Medulla oblongata (tissue), 1 donor: ENCODE results near the gene SH3PXD2B.
"Not testable (repeated sequence)": the region's sequence is repeated elsewhere in the genome, so short reads cannot be mapped to it uniquely, and the experiment has no call there.

Source experiments
- DNase-seq: peaks from one replicate; pipeline ENCODE4 v3.0.0-alpha.2; 2015; ENCODE audit errors: extremely low spot score

Gene SH3PXD2B

DNA sequence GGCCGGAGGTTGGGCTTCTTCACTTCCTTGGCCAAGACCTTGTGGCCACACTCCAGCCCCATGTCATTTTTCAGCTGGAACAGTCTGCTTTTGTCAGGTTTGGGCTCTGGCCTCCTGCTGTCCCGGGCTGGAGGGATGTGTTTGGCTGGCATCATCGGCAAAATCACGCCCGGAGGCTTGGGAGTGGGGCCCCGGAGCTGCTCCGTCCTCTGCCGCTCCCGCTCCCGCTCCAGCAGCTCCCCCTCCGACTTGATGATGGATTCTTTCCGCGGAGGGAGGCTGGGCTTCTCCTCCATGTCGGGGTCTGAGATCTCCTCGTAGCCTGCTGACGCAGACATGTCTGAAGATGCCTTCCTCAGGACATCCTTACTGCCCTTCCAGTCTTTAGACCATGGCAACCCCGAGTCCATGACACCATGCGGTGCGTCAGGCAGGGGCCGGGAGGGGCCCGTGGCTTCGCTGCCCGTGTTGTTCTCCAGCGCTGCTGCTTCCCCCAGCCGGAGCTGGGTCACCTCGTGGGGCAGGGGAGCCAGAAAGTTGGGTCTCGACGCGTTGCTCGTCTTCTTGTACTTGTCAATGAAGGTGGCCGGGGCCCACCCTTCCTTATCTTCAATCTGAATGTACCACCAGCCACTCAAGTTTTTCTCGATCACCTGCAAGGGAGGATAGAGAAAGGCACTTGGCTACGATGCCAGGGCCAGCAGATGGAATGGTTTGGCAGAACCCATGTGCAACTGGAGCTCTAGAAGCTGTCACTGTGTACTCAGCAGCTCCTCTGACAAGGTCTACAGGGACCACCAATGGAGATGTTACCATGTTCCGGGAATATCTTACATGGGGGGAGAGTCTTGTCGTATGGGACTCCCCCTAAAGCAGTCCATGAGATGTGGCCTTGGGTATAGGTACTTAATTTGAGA lies 114.8 kb downstream of the SH3PXD2B start:
- DNase-seq, result no peak

DNA sequence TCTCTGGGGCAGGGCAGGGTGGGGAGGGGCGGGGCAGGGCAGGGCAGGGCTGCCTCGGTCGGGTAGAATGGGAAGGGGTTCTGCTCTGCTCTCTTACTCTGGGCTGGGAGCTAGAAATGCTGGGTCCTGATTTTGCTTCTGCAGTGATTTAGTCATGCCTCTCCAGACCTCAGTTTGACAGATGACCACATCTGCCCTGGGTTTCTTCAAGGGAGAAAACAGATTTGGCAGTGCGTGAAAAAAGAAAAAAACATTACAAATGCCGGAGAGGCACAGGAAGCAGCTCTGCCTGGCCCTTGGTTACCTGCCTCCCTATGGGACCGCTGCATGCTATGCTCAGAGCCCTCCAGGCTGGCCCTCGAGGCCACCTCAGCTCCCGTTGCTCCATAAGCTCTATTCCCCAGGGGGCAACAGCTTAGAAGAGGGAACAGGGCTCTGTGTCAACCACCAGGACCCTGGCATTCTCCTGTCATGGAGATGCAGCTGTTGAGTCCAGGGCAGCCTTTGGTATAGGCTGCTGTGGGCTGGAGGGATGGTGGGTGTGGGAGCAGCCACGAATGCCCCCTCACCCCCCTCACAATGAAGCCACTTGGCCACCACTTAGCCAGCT lies 117.5 kb downstream of the SH3PXD2B start:
- DNase-seq, result no peak

DNA sequence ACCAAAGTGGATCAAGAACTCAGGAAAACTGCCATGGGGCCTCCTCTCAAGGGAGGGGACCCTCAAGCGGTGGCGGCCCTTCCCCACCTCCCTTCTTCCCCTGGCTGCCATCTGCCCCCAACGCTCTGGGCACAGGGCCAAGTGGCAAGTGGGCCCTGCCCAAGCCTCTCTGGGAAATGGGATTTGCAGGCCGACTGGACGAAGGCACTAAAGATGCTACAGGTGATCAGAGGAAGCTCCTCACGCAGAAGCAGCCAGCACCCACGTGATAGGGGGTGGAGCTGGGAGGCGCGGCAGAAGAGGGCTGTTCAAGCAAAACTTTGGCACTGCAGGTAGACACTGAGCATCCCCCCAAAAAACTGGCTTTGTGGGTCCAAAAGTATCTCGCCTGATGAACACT lies 118.1 kb downstream of the SH3PXD2B start:
- no peak for DNase-seq

DNA sequence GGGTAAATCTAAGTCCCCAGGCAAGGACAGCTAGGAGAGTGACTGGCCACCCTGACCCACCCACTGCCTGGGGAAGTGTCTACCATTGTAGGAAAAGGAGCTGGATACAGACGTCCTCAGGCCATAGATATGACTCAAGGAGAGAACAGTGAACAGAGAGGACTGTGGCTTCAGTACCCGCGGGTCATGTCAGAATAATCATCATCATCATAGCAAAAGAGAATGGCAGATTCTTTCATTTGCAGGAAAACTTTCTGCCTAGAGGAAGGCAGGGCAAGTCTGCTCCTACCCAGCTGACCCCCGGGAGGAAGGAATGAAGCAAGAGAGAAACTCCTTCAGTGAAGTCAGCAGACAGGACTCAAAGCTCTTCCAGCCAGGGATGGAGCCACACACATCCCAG lies 118.6 kb downstream of the SH3PXD2B start:
- no peak for DNase-seq

DNA sequence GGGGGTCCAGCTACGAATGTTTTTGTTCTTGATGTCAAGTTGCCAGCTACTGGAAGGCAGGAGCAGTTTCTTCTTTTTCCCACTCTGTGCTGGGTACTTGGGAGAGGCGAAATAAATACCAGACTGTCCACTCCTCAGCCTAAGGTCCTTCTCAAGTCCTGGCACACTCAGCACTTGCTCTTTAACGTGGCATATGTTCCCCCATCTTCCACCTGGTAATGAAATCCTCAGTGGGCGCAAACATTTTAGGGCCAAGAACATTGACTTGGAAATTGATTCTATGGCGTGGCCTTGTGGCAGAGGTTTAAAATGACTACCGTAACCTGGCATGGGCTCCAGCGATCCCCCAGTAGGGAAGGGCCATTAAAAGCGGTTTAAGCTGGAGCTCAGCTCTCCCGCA lies 119.7 kb downstream of the SH3PXD2B start:
- DNase-seq, result no peak

DNA sequence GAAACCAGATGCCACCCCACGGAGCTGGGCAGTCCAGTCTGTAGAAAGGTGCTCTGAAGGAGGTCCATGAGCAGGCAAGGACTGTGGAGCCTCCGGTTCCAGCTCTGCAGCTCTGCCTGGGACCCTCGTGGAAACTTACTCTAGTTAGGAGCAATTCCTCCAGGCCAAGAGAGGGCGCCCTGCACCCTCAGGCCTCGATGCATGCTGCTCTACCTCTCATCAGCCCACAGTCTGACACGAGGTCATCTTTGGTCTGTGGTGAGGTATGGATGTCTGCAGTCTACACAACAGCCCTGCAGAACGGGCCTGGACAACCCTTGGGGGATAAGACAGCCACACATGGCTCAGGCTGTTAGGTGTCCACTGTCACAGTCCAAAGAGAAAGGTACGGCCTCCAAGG lies 120.1 kb downstream of the SH3PXD2B start:
- DNase-seq, result no peak

DNA sequence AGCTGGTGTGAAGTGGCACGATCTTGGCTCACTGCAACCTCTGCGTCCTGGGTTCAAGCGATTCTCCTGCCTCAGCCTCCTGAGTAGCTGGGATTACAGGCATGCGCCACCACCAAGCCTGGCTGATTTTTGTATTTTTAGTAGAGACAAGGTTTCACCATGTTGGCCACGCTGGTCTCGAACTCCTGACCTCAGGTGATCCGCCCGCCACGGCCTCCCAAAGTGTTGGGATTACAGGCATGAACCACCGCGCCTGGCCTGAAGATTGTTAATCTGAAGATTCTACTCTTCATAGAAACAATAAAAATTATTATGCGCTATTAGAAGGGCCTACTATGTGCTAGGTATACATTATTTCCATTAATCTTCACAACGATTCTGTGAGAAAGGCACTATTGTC lies 127.4 kb downstream of the SH3PXD2B start:
- not testable (repeated sequence) for DNase-seq

DNA sequence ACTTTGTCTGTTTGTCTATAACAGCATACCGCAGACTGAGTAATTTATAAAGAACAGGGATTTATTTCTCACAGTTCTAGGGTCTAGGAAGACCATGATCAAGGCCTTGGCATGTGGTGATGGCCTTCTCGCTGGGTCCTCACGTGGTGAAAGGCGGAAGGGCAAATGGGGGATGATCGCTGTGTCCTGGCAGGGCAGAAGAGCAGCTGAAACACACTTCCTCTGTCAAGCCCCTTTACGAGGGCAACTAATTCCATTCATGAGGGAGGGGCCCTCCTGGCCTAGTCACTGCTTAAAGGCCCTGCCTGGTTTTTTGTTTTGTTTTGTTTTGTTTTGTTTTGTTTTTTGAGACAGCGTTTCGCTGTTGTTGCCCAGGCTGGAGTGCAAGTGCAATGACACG lies 128.9 kb downstream of the SH3PXD2B start:
- DNase-seq, result no peak

DNA sequence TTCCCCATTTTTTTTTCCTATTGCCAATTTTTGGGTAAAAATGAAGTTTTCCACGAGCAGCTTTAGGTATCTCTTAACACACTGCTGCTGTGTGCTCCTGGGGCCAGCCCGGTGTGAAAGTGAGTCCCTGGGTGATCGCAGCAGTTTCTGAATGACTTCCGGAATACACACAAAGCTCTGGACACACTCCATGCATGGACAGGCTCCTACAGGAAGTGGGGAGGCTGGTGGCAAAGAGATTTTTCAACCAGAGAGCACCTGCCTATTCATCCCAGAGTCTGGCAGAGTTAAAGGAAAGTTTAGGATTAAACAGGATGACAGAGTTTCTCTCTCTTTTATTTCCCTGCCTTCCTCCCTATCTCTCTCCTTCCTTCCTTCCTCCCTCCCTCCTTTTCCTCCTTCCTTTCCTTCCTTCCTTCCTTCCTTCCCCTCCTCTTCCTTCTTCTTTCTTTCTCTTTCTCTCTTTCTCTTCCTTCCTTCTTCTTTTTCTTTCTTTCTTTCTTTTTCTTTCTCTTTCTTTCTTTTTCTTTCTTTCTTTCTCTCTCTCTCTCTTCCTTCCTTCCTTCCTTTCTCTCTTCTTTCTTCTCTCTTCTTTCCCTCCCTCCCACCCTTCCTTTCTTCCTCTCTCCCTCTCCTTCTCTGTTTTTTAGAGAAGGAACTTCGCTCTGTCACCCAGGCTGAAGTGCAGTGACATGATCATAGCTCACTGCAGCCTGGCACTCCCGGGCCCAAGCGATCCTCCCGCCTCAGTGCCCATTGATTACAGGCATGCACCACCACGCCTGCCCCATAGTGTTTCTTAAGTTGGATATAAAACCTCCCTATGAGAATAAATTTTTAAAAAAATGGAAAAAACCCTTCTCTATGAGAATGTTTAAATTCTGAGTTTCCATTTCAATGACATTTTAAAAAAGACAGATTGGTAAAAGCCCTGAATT lies 132.0 kb downstream of the SH3PXD2B start:
- DNase-seq, result no peak

DNA sequence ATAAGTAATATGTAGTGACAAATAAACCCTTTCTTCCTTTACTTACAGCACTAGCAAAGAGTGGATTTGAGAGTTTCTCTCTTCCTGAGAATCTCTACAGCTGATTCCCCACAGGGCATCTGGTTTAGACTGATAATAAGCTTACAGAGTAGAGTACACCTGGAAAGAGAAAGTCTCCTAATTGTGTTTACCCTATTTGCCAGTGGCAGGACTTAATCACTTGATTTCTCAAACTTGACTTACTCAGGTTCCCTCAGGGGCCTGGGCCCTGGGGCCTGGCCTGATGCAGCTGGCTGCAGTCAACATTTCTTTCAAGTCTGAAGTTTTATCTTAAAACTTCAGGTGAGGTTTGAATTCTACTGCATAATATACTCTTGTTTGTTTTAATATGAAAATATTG lies 132.7 kb downstream of the SH3PXD2B start:
- DNase-seq, result no peak

DNA sequence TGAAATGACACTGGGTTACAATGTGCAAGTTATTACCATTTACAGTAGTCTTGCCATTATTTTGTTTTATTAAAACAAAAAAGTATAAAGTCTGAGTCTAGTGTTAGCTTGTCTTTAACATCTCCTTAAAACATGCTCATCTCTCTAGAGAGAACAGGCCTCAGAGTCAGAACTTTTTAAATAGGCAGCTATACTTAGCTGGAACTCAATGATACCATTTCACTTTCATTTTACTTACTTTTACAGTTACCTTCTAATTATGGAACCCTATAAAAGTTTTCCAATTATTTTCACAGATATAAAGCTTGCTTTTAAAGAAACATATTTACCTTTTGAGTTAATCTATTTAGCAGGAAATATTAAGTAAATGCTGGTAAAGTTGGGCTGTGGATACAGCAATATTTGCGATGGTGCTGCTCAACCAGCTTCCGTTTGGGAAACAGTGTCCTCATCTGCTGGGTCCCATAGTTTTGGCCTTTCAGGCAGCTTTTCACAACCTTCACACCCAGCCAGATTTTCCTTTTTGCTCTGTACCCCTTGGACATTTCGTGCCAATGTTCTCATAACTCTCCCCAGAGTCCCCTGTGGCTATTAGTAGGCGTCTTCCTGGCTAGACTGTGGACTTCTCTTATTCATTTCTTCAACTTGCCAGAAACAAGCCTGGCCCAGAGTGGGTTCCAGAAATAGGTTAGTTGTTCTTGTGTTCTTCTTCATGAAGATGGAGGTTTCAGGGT lies 134.4 kb downstream of the SH3PXD2B start:
- DNase-seq, result no peak

DNA sequence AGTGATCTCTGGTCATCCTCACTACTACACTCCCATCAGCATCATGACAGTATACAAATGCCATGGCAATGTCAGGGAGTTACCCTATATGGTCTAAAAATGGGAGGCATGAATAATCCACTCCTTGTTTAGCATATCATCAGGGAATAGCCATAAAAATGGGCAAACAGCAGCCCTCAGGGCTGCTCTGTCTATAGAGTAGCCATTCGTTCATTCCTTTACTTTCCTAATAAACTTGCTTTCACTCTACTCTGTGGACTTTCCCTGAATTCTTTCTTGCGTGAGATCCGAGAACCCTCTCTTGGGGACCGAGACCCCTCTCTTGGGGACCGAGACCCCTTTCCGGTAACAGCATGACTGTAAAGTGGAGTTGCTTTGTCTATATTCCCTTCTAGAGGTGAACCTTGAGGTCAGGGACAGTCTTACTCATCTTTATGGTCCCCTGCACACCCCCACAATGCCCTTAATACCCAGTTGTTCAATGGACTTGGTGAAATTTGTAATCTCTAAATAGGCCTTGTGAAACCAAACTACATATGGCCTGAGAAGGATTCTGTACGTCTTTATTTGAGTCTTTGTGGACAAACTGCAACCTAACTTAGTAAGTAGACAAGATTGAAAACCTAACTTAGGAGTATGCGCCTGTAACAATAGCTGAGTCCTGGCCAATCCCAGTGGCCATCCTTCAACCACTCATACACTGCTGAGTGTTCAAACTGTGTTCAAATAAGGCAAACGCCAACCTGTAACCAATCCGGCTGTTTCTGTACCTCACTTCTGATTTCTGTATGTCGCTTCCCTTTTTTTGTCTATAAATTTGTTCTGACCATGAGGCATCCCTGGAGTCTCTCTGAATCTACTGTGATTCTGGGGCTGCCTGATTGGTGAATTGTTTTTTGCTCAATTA lies 138.5 kb downstream of the SH3PXD2B start:
- DNase-seq, result no peak

DNA sequence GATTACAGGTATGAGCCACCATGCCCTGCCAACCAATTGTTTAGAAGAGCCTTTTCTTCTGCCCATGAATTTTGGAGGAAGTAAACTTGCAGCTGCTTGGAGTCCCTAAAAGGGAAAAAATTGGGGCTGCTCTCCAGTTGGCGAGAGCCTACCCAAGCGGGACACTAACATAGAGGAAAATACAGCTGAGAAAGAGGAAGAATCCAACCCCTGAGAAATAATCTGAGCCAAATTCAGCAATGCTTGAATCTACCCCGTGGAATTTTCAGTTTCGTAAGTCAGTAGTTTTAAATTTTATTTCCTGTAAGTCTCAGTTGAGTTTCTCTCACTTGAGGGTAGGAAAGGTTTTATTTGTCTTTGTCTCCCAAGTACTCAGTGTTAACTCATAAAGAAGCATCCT lies 140.4 kb downstream of the SH3PXD2B start:
- DNase-seq, result no peak

DNA sequence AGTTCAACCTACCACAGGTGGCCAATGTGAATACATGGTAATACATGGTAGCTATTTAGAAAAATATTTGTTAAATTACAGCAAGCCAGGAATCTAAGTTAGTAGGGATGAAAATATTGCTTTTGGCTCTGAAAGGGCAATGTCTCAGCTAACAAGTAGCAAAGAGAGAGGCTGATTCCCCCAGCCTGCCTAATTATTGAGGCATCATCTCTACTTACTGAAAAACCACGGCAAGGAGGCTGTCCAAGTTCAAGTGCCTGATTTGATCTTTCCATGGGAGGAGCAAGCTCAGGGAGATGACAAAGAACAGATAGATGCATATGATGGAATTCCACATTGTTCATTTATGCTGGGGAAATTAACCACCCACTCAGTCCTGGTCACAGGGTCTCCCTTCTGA lies 142.0 kb downstream of the SH3PXD2B start:
- no peak for DNase-seq

DNA sequence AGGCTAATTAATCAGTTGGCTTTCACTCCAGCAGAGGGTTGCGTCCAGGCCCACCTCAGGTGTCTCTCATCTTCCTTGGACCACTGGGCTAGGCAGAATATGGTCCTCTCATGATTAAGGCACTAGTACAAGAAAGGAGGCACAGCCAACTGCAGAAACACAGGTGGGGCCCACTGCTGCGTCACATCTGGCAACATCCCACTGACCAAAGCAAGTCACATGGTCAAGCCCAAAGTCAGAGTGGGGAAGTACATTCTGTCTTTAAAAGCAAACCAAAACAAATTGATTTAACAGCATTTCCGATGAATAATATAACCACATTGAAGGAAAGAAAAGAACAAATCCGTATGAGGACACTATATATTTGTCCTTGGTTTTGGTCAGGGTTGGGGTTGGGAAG lies 142.7 kb downstream of the SH3PXD2B start:
- no peak for DNase-seq

DNA sequence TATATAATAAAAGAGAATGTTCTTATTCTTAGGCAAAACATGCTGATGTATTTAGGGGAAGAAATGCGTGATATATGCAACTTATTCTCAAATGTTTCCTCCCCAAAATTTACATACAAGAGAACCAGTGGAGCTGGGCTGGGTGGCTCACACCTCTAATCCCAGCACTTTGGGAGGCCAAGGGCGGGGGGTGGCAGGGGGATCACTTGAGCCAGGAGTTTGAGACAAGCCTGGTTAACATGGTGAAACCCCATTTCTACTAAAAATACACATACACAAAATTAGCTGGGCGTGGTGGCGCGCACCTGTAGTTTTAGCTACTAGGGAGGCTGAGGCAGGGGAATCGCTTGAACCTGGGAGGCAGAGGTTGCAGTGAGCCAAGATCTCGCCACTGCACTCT lies 143.3 kb downstream of the SH3PXD2B start:
- no peak for DNase-seq

DNA sequence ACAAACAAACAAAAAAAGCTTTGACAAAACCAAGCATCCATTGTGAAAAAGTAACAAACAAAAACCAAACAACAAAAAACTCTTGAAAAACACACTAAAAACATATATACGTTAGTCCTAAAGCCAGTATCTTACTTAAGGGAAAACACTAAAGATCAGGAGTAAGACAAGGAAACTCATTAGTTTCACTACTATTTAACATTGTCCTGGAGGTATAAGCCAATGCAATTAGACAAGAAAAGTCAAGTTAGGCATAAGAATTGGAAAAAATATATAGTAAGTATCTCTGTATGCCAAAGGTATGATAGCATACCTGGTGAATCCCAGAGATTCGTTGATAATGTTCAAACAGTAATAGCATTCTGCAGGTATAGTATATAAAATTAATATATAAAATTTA lies 148.9 kb downstream of the SH3PXD2B start:
- DNase-seq, result no peak

DNA sequence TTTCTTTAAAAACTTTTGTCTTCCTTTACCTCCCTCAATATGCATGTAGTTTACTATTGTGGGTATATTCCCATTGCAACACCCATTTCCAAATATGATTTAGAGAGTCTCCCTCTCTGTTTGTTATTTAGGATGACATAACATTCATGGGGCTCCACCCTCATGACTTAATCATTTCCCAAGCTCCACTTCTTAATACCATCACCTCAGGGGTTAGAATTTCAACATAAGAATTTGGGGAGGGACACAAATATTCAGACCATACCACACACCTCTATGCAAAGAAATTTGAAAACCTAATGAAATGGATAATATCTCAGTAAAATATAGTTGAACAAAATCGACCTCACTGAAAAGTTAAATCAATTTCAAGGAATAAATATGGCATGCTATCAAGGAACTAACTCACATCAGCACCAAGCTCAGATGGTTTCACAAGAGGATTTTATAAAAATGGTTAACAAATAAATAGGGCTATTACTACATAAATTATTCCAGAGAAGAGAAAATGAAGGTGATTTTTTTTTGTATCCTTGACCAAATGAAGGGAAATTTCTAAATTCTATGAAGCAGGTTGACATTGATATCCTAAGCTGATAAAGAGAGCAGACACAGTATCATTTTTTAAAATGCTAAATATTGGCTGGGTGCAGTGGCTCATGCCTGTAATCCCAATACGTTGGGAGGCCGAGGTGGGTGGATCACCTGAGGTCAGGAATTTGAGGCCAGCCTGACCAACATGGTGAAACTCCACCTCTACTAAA lies 150.6 kb downstream of the SH3PXD2B start:
- DNase-seq, result no peak

DNA sequence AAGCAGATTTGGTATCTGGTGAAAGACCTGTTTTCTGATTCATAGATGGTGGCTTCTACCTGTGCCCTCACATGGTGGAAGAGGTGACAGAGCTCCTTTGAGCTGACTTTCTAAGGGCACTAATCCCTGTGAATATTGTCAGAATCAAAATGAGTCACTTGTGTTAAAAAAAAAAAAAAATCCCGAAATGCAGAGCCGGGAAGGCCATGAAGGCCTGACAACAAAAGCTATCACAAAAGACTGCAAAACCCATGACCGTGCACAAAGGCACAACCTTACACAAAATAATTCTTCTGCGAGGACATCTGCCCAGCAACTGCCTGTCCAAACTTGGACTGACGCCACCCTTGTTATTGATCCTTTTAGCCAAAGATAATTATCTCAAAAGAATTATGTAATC lies 151.2 kb downstream of the SH3PXD2B start:
- no peak for DNase-seq
